Measurements from ENCODE around the gene EEF2K.

Gene EEF2K

DNA sequence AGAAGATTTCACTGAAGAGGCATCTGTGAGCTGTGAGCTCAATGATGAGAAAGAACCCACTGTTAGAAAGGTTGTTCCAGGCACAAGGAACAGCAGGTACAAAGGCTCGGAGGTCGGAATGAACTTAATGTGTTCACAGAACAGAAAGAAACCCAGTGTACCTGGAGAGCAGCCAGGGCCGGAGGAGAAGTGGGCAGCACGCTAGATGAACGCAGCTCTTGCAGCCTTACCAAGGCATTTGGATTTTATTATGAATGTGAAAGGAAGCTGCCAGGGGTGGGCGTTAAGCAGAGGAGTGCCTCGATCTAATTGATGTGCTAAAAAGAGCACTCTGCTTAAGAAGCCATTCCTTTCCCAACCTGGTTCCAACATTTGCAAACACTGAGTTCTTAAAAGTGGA is 19.0 kb downstream of the EEF2K start:
- H2AFZ ChIP-seq = no peak overlapping the region
- H3K79me2 ChIP-seq = no peaks in the 10 kb centered on the region
- TF ChIP-seq, protein P1, sequence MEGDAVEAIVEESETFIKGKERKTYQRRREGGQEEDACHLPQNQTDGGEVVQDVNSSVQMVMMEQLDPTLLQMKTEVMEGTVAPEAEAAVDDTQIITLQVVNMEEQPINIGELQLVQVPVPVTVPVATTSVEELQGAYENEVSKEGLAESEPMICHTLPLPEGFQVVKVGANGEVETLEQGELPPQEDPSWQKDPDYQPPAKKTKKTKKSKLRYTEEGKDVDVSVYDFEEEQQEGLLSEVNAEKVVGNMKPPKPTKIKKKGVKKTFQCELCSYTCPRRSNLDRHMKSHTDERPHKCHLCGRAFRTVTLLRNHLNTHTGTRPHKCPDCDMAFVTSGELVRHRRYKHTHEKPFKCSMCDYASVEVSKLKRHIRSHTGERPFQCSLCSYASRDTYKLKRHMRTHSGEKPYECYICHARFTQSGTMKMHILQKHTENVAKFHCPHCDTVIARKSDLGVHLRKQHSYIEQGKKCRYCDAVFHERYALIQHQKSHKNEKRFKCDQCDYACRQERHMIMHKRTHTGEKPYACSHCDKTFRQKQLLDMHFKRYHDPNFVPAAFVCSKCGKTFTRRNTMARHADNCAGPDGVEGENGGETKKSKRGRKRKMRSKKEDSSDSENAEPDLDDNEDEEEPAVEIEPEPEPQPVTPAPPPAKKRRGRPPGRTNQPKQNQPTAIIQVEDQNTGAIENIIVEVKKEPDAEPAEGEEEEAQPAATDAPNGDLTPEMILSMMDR (IDR thresholded peaks at IDR 0.05) = no peak
- H3K27ac ChIP-seq = no peak overlapping the region
- no peaks in the 10 kb centered on the region for H3K27me3 ChIP-seq (ENCODE audit: control insufficient read depth, insufficient read depth, low read length)
- no peaks in the 10 kb centered on the region for H3K36me3 ChIP-seq (ENCODE audit: control insufficient read depth, insufficient read depth, low read length)
- peaks cover 4% of the 10 kb centered on the region for H3K4me1 ChIP-seq
- H3K4me3 ChIP-seq (ENCODE audit: low read depth, low read length) = no peak overlapping the region
- no peak overlapping the region for H3K4me2 ChIP-seq (ENCODE audit: low read length)
- no peaks in the 10 kb centered on the region for H3K9me3 ChIP-seq (ENCODE audit: control insufficient read depth, low read length)
- H3K9ac ChIP-seq = no peak overlapping the region

DNA sequence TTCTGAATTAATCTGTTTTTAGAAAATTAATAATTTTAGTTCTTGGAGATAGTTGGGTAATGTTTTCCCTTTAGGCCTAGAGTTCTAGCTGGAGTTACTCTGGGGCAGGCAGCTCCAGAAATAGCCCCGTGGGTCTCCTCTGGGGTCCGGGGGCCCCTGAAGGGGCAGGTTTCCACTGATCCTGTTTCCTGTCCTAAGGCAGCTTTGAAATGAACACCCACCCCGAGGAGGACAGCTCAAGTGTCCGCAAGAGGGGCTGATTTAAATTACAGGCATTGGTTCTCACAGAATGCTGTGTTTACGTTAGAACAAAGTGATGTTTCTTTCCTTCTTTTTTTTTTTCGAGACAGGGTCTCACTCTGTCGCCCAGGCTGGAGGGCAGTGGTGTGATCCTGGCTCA is 23.8 kb downstream of the EEF2K start:
- no peak overlapping the region for H2AFZ ChIP-seq
- H3K4me3 ChIP-seq (ENCODE audit: low read depth, low read length) = no peak overlapping the region
- H3K79me2 ChIP-seq = no peaks in the 10 kb centered on the region
- no peak overlapping the region for H3K27ac ChIP-seq
- TF ChIP-seq, protein P1 (IDR thresholded peaks at IDR 0.05) = no peak
- no peaks in the 10 kb centered on the region for H3K27me3 ChIP-seq (ENCODE audit: control insufficient read depth, insufficient read depth, low read length)
- no peak overlapping the region for H3K9ac ChIP-seq
- no peaks in the 10 kb centered on the region for H3K36me3 ChIP-seq (ENCODE audit: control insufficient read depth, insufficient read depth, low read length)
- no peak overlapping the region for H3K4me2 ChIP-seq (ENCODE audit: low read length)
- no peaks in the 10 kb centered on the region for H3K4me1 ChIP-seq
- no peaks in the 10 kb centered on the region for H3K9me3 ChIP-seq (ENCODE audit: control insufficient read depth, low read length)

DNA sequence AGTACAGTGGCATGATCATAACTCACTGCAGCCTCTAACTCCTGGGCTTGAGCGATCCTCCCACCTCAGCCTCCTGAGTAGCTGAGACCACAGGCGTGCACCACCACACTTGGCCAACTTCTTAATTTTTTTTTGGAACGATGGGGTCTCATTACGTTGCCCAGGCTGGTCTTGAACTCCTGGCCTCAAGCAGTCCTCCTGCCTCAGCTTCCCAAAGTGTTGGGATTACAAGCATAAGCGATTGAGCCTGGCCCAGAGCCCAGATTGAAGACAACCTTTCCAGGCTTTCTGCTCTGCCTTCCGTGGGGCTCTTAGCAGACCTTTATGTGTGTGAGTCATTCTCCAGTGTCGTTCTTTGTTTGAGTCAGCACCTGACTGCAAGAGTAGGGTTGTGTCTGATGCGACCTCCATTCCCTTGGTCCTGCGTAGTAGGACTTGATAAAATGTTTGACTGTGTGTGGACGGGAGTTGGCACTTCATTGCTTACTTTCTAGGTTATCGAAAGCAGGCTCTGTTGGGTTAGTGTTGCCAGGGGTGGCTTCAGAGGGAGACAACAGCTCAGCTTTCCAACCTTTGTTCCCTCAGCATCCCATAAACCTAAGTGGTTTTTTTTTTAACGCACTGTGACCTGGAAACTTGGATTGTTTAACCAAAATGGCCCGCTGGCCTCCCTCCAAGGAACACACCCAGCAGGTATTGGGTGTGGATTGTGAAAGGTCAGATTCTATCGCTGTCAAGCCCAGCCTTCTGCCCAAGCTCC is 26.4 kb downstream of the EEF2K start:
- H2AFZ ChIP-seq = no peak overlapping the region
- H3K27ac ChIP-seq = no peak overlapping the region
- TF ChIP-seq, protein P1 (IDR thresholded peaks at IDR 0.05) = no peak
- no peak overlapping the region for H3K9ac ChIP-seq
- H3K79me2 ChIP-seq = no peaks in the 10 kb centered on the region
- H3K27me3 ChIP-seq (ENCODE audit: control insufficient read depth, insufficient read depth, low read length) = no peaks in the 10 kb centered on the region
- no peaks in the 10 kb centered on the region for H3K9me3 ChIP-seq (ENCODE audit: control insufficient read depth, low read length)
- no peaks in the 10 kb centered on the region for H3K4me1 ChIP-seq
- no peaks in the 10 kb centered on the region for H3K36me3 ChIP-seq (ENCODE audit: control insufficient read depth, insufficient read depth, low read length)
- H3K4me2 ChIP-seq (ENCODE audit: low read length) = no peak overlapping the region
- no peak overlapping the region for H3K4me3 ChIP-seq (ENCODE audit: low read depth, low read length)

DNA sequence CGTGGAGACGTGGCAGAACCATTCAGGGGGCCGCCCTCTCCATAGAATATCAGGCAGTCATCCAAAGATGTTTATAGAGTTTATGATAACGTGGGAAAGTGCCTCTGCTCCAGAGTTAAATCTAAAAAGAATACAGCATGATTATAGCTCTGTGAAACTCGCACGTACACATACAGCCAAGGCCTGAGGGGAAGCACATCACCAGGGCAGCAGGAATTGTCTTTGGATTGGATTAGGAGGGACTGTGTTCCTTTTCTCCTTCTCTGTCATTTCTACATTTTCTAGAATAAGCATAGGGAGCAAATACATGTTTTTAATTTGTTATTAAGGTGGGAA is 26.9 kb downstream of the EEF2K start:
- Histone ChIP-seq H2AFZ (no peak overlapping the region), H3K4me1 (no peaks in the 10 kb centered on the region), H3K9ac (no peak overlapping the region), H3K4me3 (ENCODE audit: low read depth, low read length) (no peak overlapping the region), H3K79me2 (no peaks in the 10 kb centered on the region), H3K9me3 (ENCODE audit: control insufficient read depth, low read length) (no peaks in the 10 kb centered on the region), H3K36me3 (ENCODE audit: control insufficient read depth, insufficient read depth, low read length) (no peaks in the 10 kb centered on the region), H3K27me3 (ENCODE audit: control insufficient read depth, insufficient read depth, low read length) (no peaks in the 10 kb centered on the region), H3K4me2 (ENCODE audit: low read length) (no peak overlapping the region), H3K27ac (no peak overlapping the region)
- TF ChIP-seq, protein P1 (IDR thresholded peaks at IDR 0.05) = no peak
